ENCODE results near the gene NWD2. TPM values are rescaled to one million over a fixed set of nuclear protein-coding genes. Genes with fewer than 3 reads are reported as not detected.

NWD2 gene
- polyA plus RNA-seq, 1 donor (not counting 4 experiments of a cell fraction or from before 2014, with no cell fraction given) = 0.10 TPM

- no peak overlapping the region for H3K4me3 ChIP-seq (ENCODE audit: control insufficient read depth in 2 of 3, extremely low read depth in 1 of 3, insufficient read depth in 2 of 3, low read depth in 1 of 3, low read length in 3 of 3)
- H3K9me3 ChIP-seq (ENCODE audit: control insufficient read depth, low read depth, low read length) = no peaks in the 10 kb centered on the region
- no peak for FAIRE-seq
- dilution Hi-C loops (cut with MboI; ENCODE audit: extremely low pct_ligation_motif_present, low sequenced_read_pairs) = no loop called here
- H3K4me2 ChIP-seq (ENCODE audit: control insufficient read depth, extremely low read depth, insufficient read depth, low read depth, low read length) = no peak overlapping the region
- TF ChIP-seq EZH2 (IDR thresholded peaks at IDR 0.05; ENCODE audit: low read length) (no peak), CTCF (optimal IDR thresholded peaks at IDR 0.05 in 1 of 3, IDR thresholded peaks at IDR 0.05 in 1 of 3, conservative IDR thresholded peaks at IDR 0.05 in 1 of 3; ENCODE audit: extremely low read depth in 1 of 3, insufficient read depth in 2 of 3, low read length in 3 of 3) (no peak)
- H3K36me3 ChIP-seq (ENCODE audit: control insufficient read depth in 2 of 2, extremely low read depth in 1 of 2, insufficient read depth in 2 of 2, low read length in 2 of 2) = no peaks in the 10 kb centered on the region
- no peaks in the 10 kb centered on the region for H3K27me3 ChIP-seq (ENCODE audit: control insufficient read depth, extremely low read depth, insufficient read depth, low read length)
- H4K20me1 ChIP-seq (ENCODE audit: control insufficient read depth, extremely low read depth, insufficient read depth, low read length) = no peaks in the 10 kb centered on the region
- DNase-seq (ENCODE audit: low read depth, low spot score) = no peak
- H3K4me1 ChIP-seq (ENCODE audit: control insufficient read depth, extremely low read depth, insufficient read depth, low read length) = peaks cover 16% of the 10 kb centered on the region
- H3K27ac ChIP-seq (ENCODE audit: control insufficient read depth, insufficient read depth, low read length) = no peak overlapping the region
- no peak overlapping the region for H3K9ac ChIP-seq (ENCODE audit: control insufficient read depth, extremely low read depth, insufficient read depth, low read length)
- no peaks in the 10 kb centered on the region for H3K9me1 ChIP-seq (ENCODE audit: control insufficient read depth, extremely low read depth, insufficient read depth, low read length)
- no peaks in the 10 kb centered on the region for H3K79me2 ChIP-seq (ENCODE audit: control insufficient read depth, insufficient read depth, low read length)
- H2AFZ ChIP-seq (ENCODE audit: control insufficient read depth, low read length) = no peak overlapping the region
These were observed 192.0 kb downstream of the NWD2 start for GRCh38 chr4:37436546-37436945.

- Histone ChIP-seq H3K4me1 (ENCODE audit: control insufficient read depth, extremely low read depth, insufficient read depth, low read length) (peaks cover 21% of the 10 kb centered on the region), H3K27me3 (ENCODE audit: control insufficient read depth, extremely low read depth, insufficient read depth, low read length) (no peaks in the 10 kb centered on the region), H3K4me3 (ENCODE audit: control insufficient read depth in 2 of 3, extremely low read depth in 1 of 3, insufficient read depth in 2 of 3, low read depth in 1 of 3, low read length in 3 of 3) (no peak overlapping the region), H3K27ac (ENCODE audit: control insufficient read depth, insufficient read depth, low read length) (no peak overlapping the region), H4K20me1 (ENCODE audit: control insufficient read depth, extremely low read depth, insufficient read depth, low read length) (no peaks in the 10 kb centered on the region), H3K9me1 (ENCODE audit: control insufficient read depth, extremely low read depth, insufficient read depth, low read length) (no peaks in the 10 kb centered on the region), H3K36me3 (ENCODE audit: control insufficient read depth in 2 of 2, extremely low read depth in 1 of 2, insufficient read depth in 2 of 2, low read length in 2 of 2) (no peaks in the 10 kb centered on the region), H3K9ac (ENCODE audit: control insufficient read depth, extremely low read depth, insufficient read depth, low read length) (no peak overlapping the region), H2AFZ (ENCODE audit: control insufficient read depth, low read length) (no peak overlapping the region), H3K4me2 (ENCODE audit: control insufficient read depth, extremely low read depth, insufficient read depth, low read depth, low read length) (no peak overlapping the region), H3K9me3 (ENCODE audit: control insufficient read depth, low read depth, low read length) (no peaks in the 10 kb centered on the region), H3K79me2 (ENCODE audit: control insufficient read depth, insufficient read depth, low read length) (no peaks in the 10 kb centered on the region)
- dilution Hi-C loops (cut with MboI; ENCODE audit: extremely low pct_ligation_motif_present, low sequenced_read_pairs) = no loop called here
- no peak for TF ChIP-seq CTCF (optimal IDR thresholded peaks at IDR 0.05 in 1 of 3, IDR thresholded peaks at IDR 0.05 in 1 of 3, conservative IDR thresholded peaks at IDR 0.05 in 1 of 3; ENCODE audit: extremely low read depth in 1 of 3, insufficient read depth in 2 of 3, low read length in 3 of 3)
- TF ChIP-seq EZH2 (IDR thresholded peaks at IDR 0.05; ENCODE audit: low read length) = no peak
- no peak for DNase-seq (ENCODE audit: low read depth, low spot score)
- FAIRE-seq = no peak
These were observed 192.6 kb downstream of the NWD2 start for GRCh38 chr4:37437163-37437562.

All from keratinocyte (primary cell).